NT2/D1 (cell line): ENCODE results near the gene TM4SF1.

ENCODE experiments used
- SUZ12 ChIP-seq: IDR thresholded peaks from 2 replicates; pipeline ENCODE4 v1.6.1; 2011; ENCODE audit not compliant: insufficient read length, insufficient read depth; ENCODE audit errors: extremely low read depth
- YY1 ChIP-seq: IDR thresholded peaks from 2 replicates; pipeline ENCODE4 v1.6.1; 2011; ENCODE audit not compliant: insufficient read length, insufficient read depth

DNA sequence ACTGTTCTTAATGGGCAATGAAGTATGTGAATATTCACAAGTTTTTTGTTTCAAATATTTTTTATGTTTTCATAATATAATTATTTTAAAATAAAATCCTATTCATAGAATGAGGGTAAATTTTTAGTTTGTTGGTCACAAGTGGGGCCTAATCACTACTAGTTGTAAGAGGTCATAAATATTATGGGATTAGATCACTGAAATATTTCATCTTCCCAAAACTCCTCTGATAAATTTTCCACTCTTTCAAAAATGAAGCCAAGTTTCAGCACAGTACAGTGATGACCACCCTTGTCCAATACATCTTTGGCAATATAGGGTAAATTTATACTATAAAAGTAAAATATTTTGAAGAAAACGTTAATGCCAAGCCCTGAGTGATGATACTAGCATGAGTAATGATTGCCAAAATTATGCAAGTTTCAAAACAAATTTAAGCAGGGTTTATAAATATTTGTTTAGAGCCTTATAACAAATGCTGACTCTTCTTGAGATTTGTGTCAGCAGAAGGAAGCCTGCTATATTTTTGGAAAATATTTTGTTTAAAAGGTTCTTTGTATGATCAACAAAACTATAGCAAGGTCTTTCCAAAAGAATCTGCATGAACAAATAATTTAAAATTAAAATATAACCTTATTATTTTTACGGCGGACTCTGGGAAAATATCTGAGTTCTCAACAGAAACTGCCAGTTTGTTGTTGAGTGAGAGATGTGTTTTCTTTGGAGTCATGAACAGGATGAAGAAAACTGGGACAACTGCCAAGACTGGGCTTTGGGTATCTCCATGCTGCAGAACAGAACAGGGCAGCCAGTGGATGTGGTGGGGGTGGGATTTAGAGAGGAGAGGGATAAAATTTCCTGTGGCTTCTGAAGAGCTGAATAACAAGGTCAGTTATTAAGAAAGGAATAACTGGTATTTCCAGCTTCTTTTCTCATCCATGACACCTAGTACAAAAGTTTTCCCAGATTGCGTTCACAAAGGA, 17.9 kb upstream of the TM4SF1 start:
- no peak for TF ChIP-seq YY1
- TF ChIP-seq SUZ12, result no peak
